GM21360 (cell line): ENCODE measurements around the gene SFMBT2.
A peak's percentile ranks its signal among the peaks of the same experiment; 100 is the strongest.

Source experiments
- ATAC-seq: cut with Tn5 transposase; IDR thresholded peaks from one replicate; pipeline ENCODE4 v1.9.1; 2021; ENCODE audit warnings: mild to moderate bottlenecking, moderate library complexity; ENCODE audit not compliant: unreplicated experiment

SFMBT2 gene

GRCh38 chr10:7161484-7162250 is 249.2 kb downstream of the SFMBT2 start:
- ATAC-seq: no peak

GRCh38 chr10:7159928-7160327 is 250.9 kb downstream of the SFMBT2 start:
- ATAC-seq: no peak

GRCh38 chr10:7159517-7159916 is 251.3 kb downstream of the SFMBT2 start:
- no peak for ATAC-seq

- no peak for ATAC-seq
Observed at GRCh38 chr10:7157091-7157490, 253.7 kb downstream of the SFMBT2 start.

GRCh38 chr10:7153750-7154149 is 257.1 kb downstream of the SFMBT2 start:
- ATAC-seq: no peak

- no peak for ATAC-seq
Observed at GRCh38 chr10:7152982-7153381, 257.9 kb downstream of the SFMBT2 start.

GRCh38 chr10:7152341-7152740 is 258.5 kb downstream of the SFMBT2 start:
- no peak for ATAC-seq

- ATAC-seq: no peak
Observed at GRCh38 chr10:7151538-7151937, 259.3 kb downstream of the SFMBT2 start.

GRCh38 chr10:7150349-7150748 is 260.5 kb downstream of the SFMBT2 start:
- no peak for ATAC-seq

GRCh38 chr10:7146189-7146588 is 264.6 kb downstream of the SFMBT2 start:
- no peak for ATAC-seq

- no peak for ATAC-seq
Observed at GRCh38 chr10:7136016-7136415, 274.8 kb downstream of the SFMBT2 start.

- no peak for ATAC-seq
Observed at GRCh38 chr10:7135188-7135587, 275.6 kb downstream of the SFMBT2 start.

- ATAC-seq: no peak
Observed at GRCh38 chr10:7134448-7134847, 276.4 kb downstream of the SFMBT2 start.

GRCh38 chr10:7133958-7134357 is 276.9 kb downstream of the SFMBT2 start:
- ATAC-seq: no peak

- ATAC-seq: no peak
Observed at GRCh38 chr10:7133278-7133677, 277.6 kb downstream of the SFMBT2 start.

GRCh38 chr10:7130191-7130911 is 280.5 kb downstream of the SFMBT2 start:
- no peak for ATAC-seq

GRCh38 chr10:7123774-7124173 is 287.1 kb downstream of the SFMBT2 start:
- ATAC-seq: no peak

- ATAC-seq: no peak
Observed at GRCh38 chr10:7122561-7122960, 288.3 kb downstream of the SFMBT2 start.

GRCh38 chr10:7121154-7121797 is 289.6 kb downstream of the SFMBT2 start:
- peak; percentile 59 for ATAC-seq

- ATAC-seq: no peak
Observed at GRCh38 chr10:7119325-7120015, 291.4 kb downstream of the SFMBT2 start.
